Calu3 (cell line): ENCODE data around the gene RNF8. TPM values are rescaled to one million over a fixed set of nuclear protein-coding genes. Genes with fewer than 3 reads are reported as not detected.
A peak's percentile ranks its signal among the peaks of the same experiment; 100 is the strongest.

Experiments
- BruUV-seq: library from RNA; stranded (reverse); fragments of 400-500 nt; replicated peaks from 2 replicates; lab custom pipeline; 2021; lab: Mats Ljungman, UMichigan
- CTCF ChIA-PET: fragments of 300-600 bp; sonication (Branson Sonifier 250); formaldehyde crosslinking; loops from one replicate; lab custom pipeline; 2022; ENCODE audit warnings: antibody characterized with exemption; lab: Charles Lee
- DNase-seq: peaks from one replicate; pipeline ENCODE4 v3.0.0; 2022
- H3K27ac Mint-ChIP-seq: one replicate; pipeline ENCODE4 v1.8.0; 2022; ENCODE audit warnings: mixed read lengths; ENCODE audit not compliant: unreplicated experiment
- H3K27me3 Mint-ChIP-seq: one replicate; pipeline ENCODE4 v1.8.0; 2022; ENCODE audit warnings: mixed read lengths; ENCODE audit not compliant: unreplicated experiment
- H3K36me3 Mint-ChIP-seq: one replicate; pipeline ENCODE4 v1.8.0; 2022; ENCODE audit warnings: mild to moderate bottlenecking, moderate library complexity, mixed read lengths; ENCODE audit not compliant: insufficient read depth, unreplicated experiment
- H3K4me1 Mint-ChIP-seq: one replicate; pipeline ENCODE4 v1.8.0; 2022; ENCODE audit warnings: mild to moderate bottlenecking, low read depth, mixed read lengths; ENCODE audit not compliant: unreplicated experiment
- H3K4me3 Mint-ChIP-seq: one replicate; pipeline ENCODE4 v1.8.0; 2022; ENCODE audit warnings: mild to moderate bottlenecking, low read depth, moderate library complexity, mixed read lengths; ENCODE audit not compliant: unreplicated experiment
- H3K9me3 Mint-ChIP-seq: one replicate; pipeline ENCODE4 v1.8.0; 2022; ENCODE audit warnings: low read depth, mixed read lengths; ENCODE audit not compliant: unreplicated experiment
- CTCF ChIP-seq: fragments of 200-600 bp; IDR thresholded peaks from one replicate; pipeline ENCODE4 v1.8.0; 2022; ENCODE audit warnings: antibody characterized with exemption; ENCODE audit not compliant: unreplicated experiment
- intact Hi-C: fragments of 100-400 bp; cut with micrococcal nuclease; formaldehyde crosslinking; loops from one replicate; pipeline ENCODE4 v1.10.0; 2022; ENCODE audit not compliant: unreplicated experiment
- total RNA-seq: library from RNA; stranded (reverse); gene quantifications from 2 replicates; pipeline ENCODE4 v1.2.3, GENCODE V29; 2022

The RNF8 gene
- total RNA-seq, 1 experiment from 2014 or later: 17.1 TPM

- Mint-ChIP-seq H3K9me3 (no peaks in the 10 kb centered on the region), H3K4me3 (no peak overlapping the region), H3K4me1 (peaks cover 7% of the 10 kb centered on the region), H3K27ac (no peak overlapping the region), H3K27me3 (no peaks in the 10 kb centered on the region), H3K36me3 (peaks cover 19% of the 10 kb centered on the region)
- intact Hi-C loops: no loop called here
- BruUV-seq: no TSS peak
- CTCF ChIA-PET: interaction anchor here (0.6 kb wide), 1 partner anchor 94 kb away, joined by 3 read pairs; no protein-coding TSS in a partner anchor
- no peak for DNase-seq
- no peak for TF ChIP-seq CTCF
These were observed 41.9 kb upstream of the RNF8 start for GRCh38 chr6:37311741-37312473.

- H3K27me3 Mint-ChIP-seq: no peaks in the 10 kb centered on the region
- DNase-seq: no peak
- no peak overlapping the region for H3K27ac Mint-ChIP-seq
- no TSS peak for BruUV-seq
- TF ChIP-seq CTCF: no peak
- peaks cover 7% of the 10 kb centered on the region for H3K4me1 Mint-ChIP-seq
- peaks cover 19% of the 10 kb centered on the region for H3K36me3 Mint-ChIP-seq
- intact Hi-C loops: no loop called here
- CTCF ChIA-PET: interaction anchor here (0.5 to 1.9 kb wide), 4 partner anchors 53 to 296 kb away, joined by 3 to 6 read pairs (median 5); partner anchors contain the start of genes TBC1D22B and TMEM217
- no peak overlapping the region for H3K4me3 Mint-ChIP-seq
- no peaks in the 10 kb centered on the region for H3K9me3 Mint-ChIP-seq
These were observed 39.9 kb upstream of the RNF8 start for GRCh38 chr6:37313723-37314486.

DNA sequence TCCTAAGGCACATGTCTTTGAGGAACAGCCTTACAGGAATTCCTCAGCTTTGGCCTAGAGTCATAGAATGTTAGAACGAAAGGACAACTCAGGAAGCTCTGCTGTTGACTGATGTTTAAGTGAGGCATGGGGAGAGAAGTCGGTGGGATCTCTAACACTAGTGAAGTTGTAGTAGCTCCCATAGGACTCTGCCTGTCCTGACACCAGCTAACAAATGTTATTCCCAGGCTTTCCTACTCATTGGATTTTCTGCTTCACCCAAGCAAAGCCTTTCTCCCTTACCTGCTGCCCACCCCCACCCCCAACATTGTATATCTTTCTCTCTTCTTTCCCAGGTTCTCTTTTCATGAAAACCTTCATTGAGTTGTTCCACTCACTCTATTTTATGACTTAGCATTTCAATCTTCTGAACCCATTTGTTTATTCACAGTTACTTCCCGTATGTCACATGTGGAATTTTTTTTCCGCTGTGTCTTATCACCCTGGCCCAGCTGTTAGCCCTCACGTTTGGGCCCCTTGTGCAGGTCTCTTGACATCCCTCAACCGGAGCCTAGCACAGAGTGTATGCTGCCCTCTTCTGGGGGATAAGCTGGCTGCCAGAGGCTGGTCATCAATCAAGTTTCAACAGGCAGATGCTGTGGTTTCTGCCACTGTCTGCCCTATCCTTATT lies 39.2 kb upstream of the RNF8 start:
- intact Hi-C loops: no loop called here
- no peaks in the 10 kb centered on the region for H3K27me3 Mint-ChIP-seq
- BruUV-seq: no TSS peak
- H3K36me3 Mint-ChIP-seq: peaks cover 14% of the 10 kb centered on the region
- H3K9me3 Mint-ChIP-seq: no peaks in the 10 kb centered on the region
- TF ChIP-seq CTCF: peak; percentile 58
- H3K4me1 Mint-ChIP-seq: peaks cover 9% of the 10 kb centered on the region
- H3K4me3 Mint-ChIP-seq: no peak overlapping the region
- no peak overlapping the region for H3K27ac Mint-ChIP-seq
- CTCF ChIA-PET: interaction anchor here (0.9 to 1.9 kb wide), 4 partner anchors 41 to 296 kb away, joined by 5 to 6 read pairs (median 6); partner anchors contain the start of genes TBC1D22B and TMEM217
- DNase-seq: peak; percentile 53

DNA sequence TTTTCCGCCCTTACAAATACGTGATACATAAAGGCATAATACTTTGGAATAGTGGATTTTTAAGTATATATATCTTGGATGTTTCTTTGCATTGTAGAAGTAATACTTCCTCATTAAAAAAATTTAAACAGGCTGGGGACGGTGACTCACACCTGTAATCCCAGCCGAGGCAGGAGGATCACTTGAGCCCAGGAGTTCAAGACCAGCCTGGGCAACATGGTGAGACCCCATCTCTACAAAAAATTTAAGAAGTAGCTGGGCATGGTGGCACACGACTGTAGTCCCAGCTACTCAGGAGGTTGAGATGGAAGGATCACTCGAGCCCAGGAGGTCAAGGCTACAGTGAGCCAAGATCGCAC lies 38.6 kb upstream of the RNF8 start:
- Mint-ChIP-seq H3K4me1 (peaks cover 12% of the 10 kb centered on the region), H3K36me3 (peaks cover 14% of the 10 kb centered on the region), H3K27me3 (no peaks in the 10 kb centered on the region), H3K9me3 (no peaks in the 10 kb centered on the region), H3K4me3 (no peak overlapping the region), H3K27ac (no peak overlapping the region)
- no TSS peak for BruUV-seq
- DNase-seq: no peak
- TF ChIP-seq CTCF: no peak
- intact Hi-C loops: no loop called here
- CTCF ChIA-PET: interaction anchor here (0.9 to 1.9 kb wide), 4 partner anchors 42 to 297 kb away, joined by 5 to 6 read pairs (median 6); partner anchors contain the start of genes TBC1D22B and TMEM217
